Small intestine (tissue), 16 donors: Measurements from ENCODE around the gene G6PC1. TPM values are rescaled to one million over a fixed set of nuclear protein-coding genes. Genes with fewer than 3 reads are reported as not detected.
"Not testable (repeated sequence)": the region's sequence is repeated elsewhere in the genome, so short reads cannot be mapped to it uniquely, and the experiment has no call there.

Experiments
- DNase-seq, 2 donors: peaks; one replicate each; pipeline versions ENCODE4 v3.0.0 to v3.0.0-alpha.2; 2013
- FAIRE-seq: peaks from 2 replicates; lab custom pipeline; 2012; peaks lifted over from hg19 to GRCh38; lab: Jason Lieb, UNC
- H3K27ac ChIP-seq, 3 donors: one replicate each; pipeline ENCODE4 v1.5.1; 2013; ENCODE audit warnings: low read length in 2 of 3, mild to moderate bottlenecking in 2 of 3, control low read depth in 1 of 3, inconsistent platforms in 1 of 3, low read depth in 1 of 3, moderate library complexity in 1 of 3
- H3K27me3 ChIP-seq, 3 donors: one replicate each; pipeline ENCODE4 v1.6.1; 2013; ENCODE audit warnings: low read length in 3 of 3, inconsistent platforms in 1 of 3; ENCODE audit not compliant: control insufficient read depth in 3 of 3, insufficient read depth in 3 of 3
- H3K36me3 ChIP-seq, 3 donors: one replicate each; pipeline ENCODE4 v1.6.1; 2013; ENCODE audit warnings: low read length in 3 of 3, inconsistent platforms in 1 of 3, low read depth in 1 of 3, mild to moderate bottlenecking in 1 of 3, moderate library complexity in 1 of 3; ENCODE audit not compliant: control insufficient read depth in 3 of 3, insufficient read depth in 2 of 3
- H3K4me1 ChIP-seq, 3 donors: one replicate each; pipeline ENCODE4 v1.6.1; 2013; ENCODE audit warnings: low read length in 2 of 3, inconsistent platforms in 1 of 3, low read depth in 1 of 3, mild to moderate bottlenecking in 1 of 3, moderate library complexity in 1 of 3; ENCODE audit not compliant: control insufficient read depth in 3 of 3, insufficient read depth in 2 of 3
- H3K4me3 ChIP-seq, 3 donors: one replicate each; pipeline ENCODE4 v1.5.1; 2013; ENCODE audit warnings: low read length in 3 of 3, control low read depth in 1 of 3, inconsistent platforms in 1 of 3, low read depth in 1 of 3, mild to moderate bottlenecking in 1 of 3, moderate library complexity in 1 of 3
- H3K9me3 ChIP-seq, 2 donors: one replicate each; pipeline ENCODE4 v1.6.1; 2013; ENCODE audit warnings: low read depth in 1 of 2, low read length in 1 of 2; ENCODE audit not compliant: control insufficient read depth in 2 of 2, insufficient read depth in 1 of 2
- WGBS, 3 donors: extraction: QIAGEN DNeasy Blood & Tissue Kit; methylation state at CpG; one replicate each; pipeline ENCODE4 v1.1.7; 2013; 5-methylcytosine and 5-hydroxymethylcytosine counted together
- long read RNA-seq, 10 donors: transcript quantifications; one replicate each; lab custom pipeline, GENCODE V29; 2026
- polyA plus RNA-seq, 4 donors: library from polyadenylated mRNA; stranded (reverse) in 3 of 4; unstranded in 1 of 4; fragments of 200-250 nt in 3 of 4; fragments of 120-200 nt in 1 of 4; gene quantifications; one replicate each; pipeline versions ENCODE4 v1.2.1 to v1.2.3, GENCODE V29; 2013
- donor health status: healthy with polysubstance abuse.
- donor health status: control.
- donor health status: control.
- donor health status: Bipolar disorder and iron deficiency.
- donor health status: healthy.

Gene G6PC1
- 10 to 100 TPM in 1 of 4 donors, 1 to 10 TPM in 3; 1.4 to 12.1 (median 4.3) TPM for polyA plus RNA-seq
- long read RNA-seq, donor 1, result 0 reads
- long read RNA-seq, donor 2, result 0 reads
- long read RNA-seq, donor 3, partial matches to known transcripts, result 0 of 1 reads
- long read RNA-seq, donor 3, other reads (novel, unspliced or antisense), result 0 of 1 reads
- long read RNA-seq, donor 4, result 0 reads
- long read RNA-seq, donor 5, result 0 reads
- long read RNA-seq, donor 6, result 0 reads
- long read RNA-seq, donor 7, result 0 reads
- long read RNA-seq, donor 8, result 0 reads
- long read RNA-seq, donor 9, result 0 reads
- long read RNA-seq, donor 10, result 0 reads

DNA sequence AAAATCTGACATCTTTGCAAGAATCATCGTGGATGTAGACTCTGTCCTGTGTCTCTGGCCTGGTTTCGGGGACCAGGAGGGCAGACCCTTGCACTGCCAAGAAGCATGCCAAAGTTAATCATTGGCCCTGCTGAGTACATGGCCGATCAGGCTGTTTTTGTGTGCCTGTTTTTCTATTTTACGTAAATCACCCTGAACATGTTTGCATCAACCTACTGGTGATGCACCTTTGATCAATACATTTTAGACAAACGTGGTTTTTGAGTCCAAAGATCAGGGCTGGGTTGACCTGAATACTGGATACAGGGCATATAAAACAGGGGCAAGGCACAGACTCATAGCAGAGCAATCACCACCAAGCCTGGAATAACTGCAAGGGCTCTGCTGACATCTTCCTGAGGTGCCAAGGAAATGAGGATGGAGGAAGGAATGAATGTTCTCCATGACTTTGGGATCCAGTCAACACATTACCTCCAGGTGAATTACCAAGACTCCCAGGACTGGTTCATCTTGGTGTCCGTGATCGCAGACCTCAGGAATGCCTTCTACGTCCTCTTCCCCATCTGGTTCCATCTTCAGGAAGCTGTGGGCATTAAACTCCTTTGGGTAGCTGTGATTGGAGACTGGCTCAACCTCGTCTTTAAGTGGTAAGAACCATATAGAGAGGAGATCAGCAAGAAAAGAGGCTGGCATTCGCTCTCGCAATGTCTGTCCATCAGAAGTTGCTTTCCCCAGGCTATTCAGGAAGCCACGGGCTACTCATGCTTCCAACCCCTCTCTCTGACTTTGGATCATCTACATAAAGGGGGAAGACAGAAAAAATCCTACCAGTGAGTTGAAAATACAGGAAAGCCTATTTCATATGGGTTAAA is at the start of gene G6PC1:
Gene G6PC1 (plus strand): TSS at position 340 of the 872 bp plus-strand sequence. CDS start 78 bp downstream, at position 418.
- H3K27ac ChIP-seq, result peak within 1 kb of the TSS in 2 of 3 donors; percentile 3 to 72
- H3K4me1 ChIP-seq, result peaks cover 0 to 38% (median 0%) of the 10 kb centered on the region in 3 donors

DNA sequence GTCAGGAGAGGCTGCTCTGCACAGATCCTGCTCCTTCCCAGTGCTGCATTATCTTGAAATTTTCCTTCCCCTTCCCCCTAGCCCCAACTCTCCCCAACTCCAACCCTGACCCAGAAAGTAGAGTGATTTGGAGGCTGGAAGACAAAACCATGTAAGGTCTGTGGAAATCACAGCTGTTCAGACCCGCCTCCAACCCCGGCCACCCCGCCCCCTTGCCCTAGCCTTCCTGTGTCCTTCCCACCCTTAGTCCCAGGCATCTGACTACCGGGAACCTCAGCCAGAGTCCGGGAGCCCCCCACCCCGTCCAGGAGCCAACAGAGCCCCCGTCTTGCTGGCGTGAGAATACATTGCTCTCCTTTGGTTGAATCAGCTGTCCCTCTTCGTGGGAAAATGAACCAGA is 49.6 kb upstream of the G6PC1 start, which contains the start of gene AOC3:
Gene AOC3 (plus strand): TSS at position 246 of the 400 bp plus-strand sequence. CDS start 145 bp downstream, at position 391.
- H3K27me3 ChIP-seq, result peaks cover 0 to 8% (median 0%) of the 10 kb centered on the region in 3 donors
- peaks cover 0 to 13% (median 0%) of the 10 kb centered on the region in 3 donors for H3K36me3 ChIP-seq
- H3K27ac ChIP-seq, result peak within 1 kb of the TSS in 1 of 3 donors; percentile 33
- H3K4me3 ChIP-seq, result no peak within 1 kb of the TSS
- FAIRE-seq (no peak), DNase-seq (no peak)
- H3K4me1 ChIP-seq, result peaks cover 0 to 23% (median 7%) of the 10 kb centered on the region in 3 donors
- WGBS, 3 donors, result 50 to 57% (median 54%) methylated on average over 9 of the region's 9 CpGs
- H3K9me3 ChIP-seq, result no peaks in the 10 kb centered on the region

More for the DNA sequence above, at the start of gene G6PC1:
- H3K9me3 ChIP-seq, result no peaks in the 10 kb centered on the region
- DNase-seq (peak in 1 of 2 donors; percentile 92), FAIRE-seq (no peak)
- H3K27me3 ChIP-seq, result no peaks in the 10 kb centered on the region
- WGBS, 3 donors, result 52 to 77% (median 60%) methylated on average over 12 of the region's 12 CpGs
- H3K36me3 ChIP-seq, result no peaks in the 10 kb centered on the region
- peak within 1 kb of the TSS in 1 of 3 donors; percentile 55 for H3K4me3 ChIP-seq

GRCh38 chr17:42851371-42852240 is 49.0 kb upstream of the G6PC1 start:
- 81 to 100% (median 88%) methylated on average over 11 to 25 of the region's 28 CpGs for WGBS, 3 donors
- DNase-seq, H3K27me3 ChIP-seq, H3K9me3 ChIP-seq, H3K4me3 ChIP-seq, FAIRE-seq, H3K36me3 ChIP-seq: not testable (repeated sequence)
- Histone ChIP-seq H3K27ac (peak overlapping the region in 1 of 3 donors; percentile 33), H3K4me1 (peaks cover 0 to 23% (median 7%) of the 10 kb centered on the region in 3 donors)

DNA sequence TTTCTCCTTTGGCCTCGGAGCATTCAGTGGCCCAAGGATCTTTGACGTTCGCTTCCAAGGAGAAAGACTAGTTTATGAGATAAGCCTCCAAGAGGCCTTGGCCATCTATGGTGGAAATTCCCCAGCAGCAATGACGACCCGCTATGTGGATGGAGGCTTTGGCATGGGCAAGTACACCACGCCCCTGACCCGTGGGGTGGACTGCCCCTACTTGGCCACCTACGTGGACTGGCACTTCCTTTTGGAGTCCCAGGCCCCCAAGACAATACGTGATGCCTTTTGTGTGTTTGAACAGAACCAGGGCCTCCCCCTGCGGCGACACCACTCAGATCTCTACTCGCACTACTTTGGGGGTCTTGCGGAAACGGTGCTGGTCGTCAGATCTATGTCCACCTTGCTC is 48.2 kb upstream of the G6PC1 start:
- FAIRE-seq (no peak), DNase-seq (no peak)
- Histone ChIP-seq H3K4me1 (peaks cover 0 to 23% (median 7%) of the 10 kb centered on the region in 3 donors), H3K27me3 (peaks cover 0 to 8% (median 0%) of the 10 kb centered on the region in 3 donors), H3K9me3 (no peaks in the 10 kb centered on the region), H3K36me3 (peaks cover 0 to 6% (median 0%) of the 10 kb centered on the region in 3 donors), H3K4me3 (peak overlapping the region in 1 of 3 donors; percentile 18), H3K27ac (peak overlapping the region in 1 of 3 donors; percentile 66)
- WGBS, 3 donors, result 80 to 92% (median 85%) methylated on average over 15 of the region's 15 CpGs

DNA sequence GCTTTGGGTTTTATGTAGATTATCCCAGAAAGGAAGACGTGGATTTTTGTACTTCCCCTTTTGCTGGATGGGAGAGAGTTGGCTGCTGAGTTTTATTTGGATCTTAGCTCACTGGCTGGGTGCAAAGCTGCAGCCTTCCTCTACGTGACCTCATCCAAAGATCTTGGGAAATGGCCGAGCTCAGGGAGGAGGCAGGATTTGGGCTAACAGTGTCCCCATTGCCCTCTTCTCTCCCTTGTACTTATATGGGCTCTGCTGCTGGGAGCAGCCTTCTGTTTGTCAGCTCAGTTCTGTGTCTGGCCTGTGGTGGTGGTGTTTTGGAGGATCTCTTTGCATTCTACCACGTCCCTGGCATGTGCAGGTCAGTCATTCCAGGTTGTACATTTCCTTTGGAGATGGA is 47.6 kb upstream of the G6PC1 start:
- 51 to 72% (median 65%) methylated on average over 4 of the region's 4 CpGs for WGBS, 3 donors
- Histone ChIP-seq H3K27me3 (peaks cover 0 to 8% (median 0%) of the 10 kb centered on the region in 3 donors), H3K27ac (peak overlapping the region in 1 of 3 donors; percentile 66), H3K4me1 (peaks cover 0 to 23% (median 7%) of the 10 kb centered on the region in 3 donors), H3K36me3 (peaks cover 0 to 6% (median 0%) of the 10 kb centered on the region in 3 donors), H3K4me3 (peak overlapping the region in 1 of 3 donors; percentile 18), H3K9me3 (no peaks in the 10 kb centered on the region)
- DNase-seq, result no peak
- FAIRE-seq, result no peak

DNA sequence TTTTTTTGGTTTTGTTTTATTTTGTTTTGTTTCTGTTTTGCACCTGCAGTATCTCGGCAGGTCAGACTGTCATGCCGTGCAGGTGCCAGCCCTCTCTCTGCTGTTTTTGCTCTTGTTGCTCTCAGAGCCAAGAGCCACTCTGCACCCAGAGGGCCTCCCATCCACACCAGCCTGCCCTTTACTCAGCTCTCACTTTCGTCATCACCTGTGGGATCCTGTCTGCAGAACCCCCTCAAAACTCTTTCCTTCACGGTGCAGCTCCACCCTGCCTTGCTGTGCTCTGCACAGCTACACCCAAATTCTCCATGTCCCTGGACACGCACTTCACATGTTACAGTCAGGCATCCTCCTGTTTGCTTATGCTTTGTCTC is 47.0 kb upstream of the G6PC1 start:
- DNase-seq, result no peak
- no peaks in the 10 kb centered on the region for H3K9me3 ChIP-seq
- peaks cover 0 to 8% (median 0%) of the 10 kb centered on the region in 3 donors for H3K27me3 ChIP-seq
- FAIRE-seq, result no peak
- H3K4me3 ChIP-seq, result no peak overlapping the region
- H3K27ac ChIP-seq, result peak overlapping the region in 1 of 3 donors; percentile 66
- H3K36me3 ChIP-seq, result peaks cover 0 to 6% (median 0%) of the 10 kb centered on the region in 3 donors
- WGBS, 3 donors, result 33 to 48% (median 42%) methylated on average over 5 of the region's 5 CpGs
- peaks cover 0 to 23% (median 7%) of the 10 kb centered on the region in 3 donors for H3K4me1 ChIP-seq

DNA sequence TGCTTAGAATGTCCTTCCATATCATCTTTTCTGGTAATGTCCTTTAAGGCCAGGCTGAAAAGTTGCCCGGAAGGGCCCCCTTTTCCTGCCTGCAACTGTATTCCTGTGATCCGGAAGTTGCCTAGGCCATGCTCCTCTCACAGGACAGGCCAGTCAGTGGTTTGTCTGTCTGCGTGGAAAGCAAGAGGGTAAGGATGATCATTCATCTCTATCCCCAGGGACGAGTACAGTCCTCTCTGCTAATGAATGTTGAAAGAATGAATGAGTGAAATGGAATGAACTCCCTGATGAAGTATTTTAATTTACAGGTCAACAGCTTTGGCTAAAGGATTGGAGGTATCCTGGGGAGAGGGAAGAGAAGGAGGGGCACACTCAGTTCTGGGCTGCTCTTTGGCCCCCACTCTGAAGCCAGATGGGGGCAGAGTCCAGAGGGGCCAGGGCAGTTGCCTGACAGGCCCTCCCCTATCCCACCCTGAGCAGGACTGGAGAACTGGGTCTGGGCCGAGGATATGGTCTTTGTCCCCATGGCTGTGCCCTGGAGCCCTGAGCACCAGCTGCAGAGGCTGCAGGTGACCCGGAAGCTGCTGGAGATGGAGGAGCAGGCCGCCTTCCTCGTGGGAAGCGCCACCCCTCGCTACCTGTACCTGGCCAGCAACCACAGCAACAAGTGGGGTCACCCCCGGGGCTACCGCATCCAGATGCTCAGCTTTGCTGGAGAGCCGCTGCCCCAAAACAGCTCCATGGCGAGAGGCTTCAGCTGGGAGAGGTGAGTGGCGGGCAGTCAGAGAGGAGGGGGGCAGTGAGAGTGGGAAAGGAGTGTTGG is 46.4 kb upstream of the G6PC1 start:
- FAIRE-seq, result no peak

More for the DNA sequence above, 46.4 kb upstream of the G6PC1 start:
- Histone ChIP-seq H3K27me3 (peaks cover 0 to 8% (median 0%) of the 10 kb centered on the region in 3 donors), H3K27ac (no peak overlapping the region), H3K36me3 (peaks cover 0 to 6% (median 0%) of the 10 kb centered on the region in 3 donors), H3K4me3 (no peak overlapping the region), H3K4me1 (peaks cover 0 to 23% (median 6%) of the 10 kb centered on the region in 3 donors), H3K9me3 (no peaks in the 10 kb centered on the region)
- WGBS, 3 donors, result 56 to 74% (median 70%) methylated on average over 11 to 15 of the region's 15 CpGs
- peak in 1 of 2 donors; percentile 45 for DNase-seq
